ENCODE data around the gene CFAP57.

Gene CFAP57

GRCh38 chr1:43199093-43199726 is 27.1 kb downstream of the CFAP57 start:
- Histone ChIP-seq H3K9me3 (ENCODE audit: insufficient read depth, low read length, severe bottlenecking) (peaks cover 3% of the 10 kb centered on the region), H3K9ac (ENCODE audit: low read depth, low read length) (no peak overlapping the region), H3K4me3 (ENCODE audit: low read depth in 1 of 2, low read length in 2 of 2) (no peak overlapping the region), H3K36me3 (ENCODE audit: insufficient read depth, low read length) (no peaks in the 10 kb centered on the region), H3K27me3 (ENCODE audit: insufficient read depth, low read length, poor library complexity) (no peaks in the 10 kb centered on the region), H3K4me1 (ENCODE audit: insufficient read depth, low read length) (no peaks in the 10 kb centered on the region), H3K4me2 (ENCODE audit: insufficient read depth, low read length) (no peak overlapping the region), H4K20me1 (ENCODE audit: insufficient read depth, low read length) (no peaks in the 10 kb centered on the region), H2AFZ (ENCODE audit: low read depth, low read length) (no peak overlapping the region), H3K27ac (ENCODE audit: low read length) (no peak overlapping the region), H3K79me2 (ENCODE audit: insufficient read depth, low read length) (no peaks in the 10 kb centered on the region)
- ATAC-seq (ENCODE audit: insufficient read depth, low read depth) (no peak), DNase-seq (no peak)
- TF ChIP-seq CTCF (IDR thresholded peaks at IDR 0.05; ENCODE audit: borderline replicate concordance, extremely low read depth, low read length, poor library complexity, severe bottlenecking) (no peak), EZH2 (IDR thresholded peaks at IDR 0.05; ENCODE audit: borderline replicate concordance, low read depth, low read length, severe bottlenecking) (no peak)

- no peaks in the 10 kb centered on the region for H3K79me2 ChIP-seq (ENCODE audit: insufficient read depth, low read length)
- H3K27ac ChIP-seq (ENCODE audit: low read length), result no peak overlapping the region
- H3K4me2 ChIP-seq (ENCODE audit: insufficient read depth, low read length), result no peak overlapping the region
- ATAC-seq (ENCODE audit: insufficient read depth, low read depth) (no peak), DNase-seq (no peak)
- H3K27me3 ChIP-seq (ENCODE audit: insufficient read depth, low read length, poor library complexity), result no peaks in the 10 kb centered on the region
- TF ChIP-seq EZH2 (IDR thresholded peaks at IDR 0.05; ENCODE audit: borderline replicate concordance, low read depth, low read length, severe bottlenecking) (no peak), CTCF (IDR thresholded peaks at IDR 0.05; ENCODE audit: borderline replicate concordance, extremely low read depth, low read length, poor library complexity, severe bottlenecking) (no peak)
- H3K36me3 ChIP-seq (ENCODE audit: insufficient read depth, low read length), result no peaks in the 10 kb centered on the region
- no peaks in the 10 kb centered on the region for H4K20me1 ChIP-seq (ENCODE audit: insufficient read depth, low read length)
- H3K4me1 ChIP-seq (ENCODE audit: insufficient read depth, low read length), result no peaks in the 10 kb centered on the region
- no peaks in the 10 kb centered on the region for H3K9me3 ChIP-seq (ENCODE audit: insufficient read depth, low read length, severe bottlenecking)
- no peak overlapping the region for H2AFZ ChIP-seq (ENCODE audit: low read depth, low read length)
- H3K9ac ChIP-seq (ENCODE audit: low read depth, low read length), result no peak overlapping the region
- H3K4me3 ChIP-seq (ENCODE audit: low read depth in 1 of 2, low read length in 2 of 2), result no peak overlapping the region
These were observed 31.7 kb downstream of the CFAP57 start for GRCh38 chr1:43203859-43204258.

- no peak for DNase-seq
- H3K4me1 ChIP-seq (ENCODE audit: insufficient read depth, low read length), result no peaks in the 10 kb centered on the region
- no peaks in the 10 kb centered on the region for H3K79me2 ChIP-seq (ENCODE audit: insufficient read depth, low read length)
- ATAC-seq (ENCODE audit: insufficient read depth, low read depth), result no peak
- H3K9me3 ChIP-seq (ENCODE audit: insufficient read depth, low read length, severe bottlenecking), result no peaks in the 10 kb centered on the region
- no peaks in the 10 kb centered on the region for H3K36me3 ChIP-seq (ENCODE audit: insufficient read depth, low read length)
- H3K4me2 ChIP-seq (ENCODE audit: insufficient read depth, low read length), result no peak overlapping the region
- no peak overlapping the region for H2AFZ ChIP-seq (ENCODE audit: low read depth, low read length)
- no peak overlapping the region for H3K9ac ChIP-seq (ENCODE audit: low read depth, low read length)
- no peaks in the 10 kb centered on the region for H4K20me1 ChIP-seq (ENCODE audit: insufficient read depth, low read length)
- H3K27me3 ChIP-seq (ENCODE audit: insufficient read depth, low read length, poor library complexity), result no peaks in the 10 kb centered on the region
- no peak overlapping the region for H3K27ac ChIP-seq (ENCODE audit: low read length)
- TF ChIP-seq EZH2 (IDR thresholded peaks at IDR 0.05; ENCODE audit: borderline replicate concordance, low read depth, low read length, severe bottlenecking) (no peak), CTCF (IDR thresholded peaks at IDR 0.05; ENCODE audit: borderline replicate concordance, extremely low read depth, low read length, poor library complexity, severe bottlenecking) (no peak)
- no peak overlapping the region for H3K4me3 ChIP-seq (ENCODE audit: low read depth in 1 of 2, low read length in 2 of 2)
These were observed 32.3 kb downstream of the CFAP57 start for GRCh38 chr1:43204394-43204793.
